ENCODE results near the gene DSC2. TPM values are rescaled to one million over a fixed set of nuclear protein-coding genes. Genes with fewer than 3 reads are reported as not detected.

The DSC2 gene
- total and polyA plus RNA-seq, 2 donors (not counting 3 experiments of a cell fraction or from before 2014, with no cell fraction given) = under 0.01 TPM; not detected in 1

- ChIA-PET POLR2A (no interaction called here), CTCF (no interaction called here)
- no peak overlapping the region for H3K4me2 ChIP-seq (ENCODE audit: insufficient read depth, low read length)
- no peaks in the 10 kb centered on the region for H3K9me3 ChIP-seq (replicated peaks; ENCODE audit: control insufficient read depth, insufficient read depth, low read length)
- peaks cover 0 to 4% of the 10 kb centered on the region in 2 experiments for H3K27me3 ChIP-seq (ENCODE audit: control insufficient read depth in 2 of 2, insufficient read depth in 2 of 2, low read length in 2 of 2)
- no peak overlapping the region for H3K9ac ChIP-seq (replicated peaks; ENCODE audit: extremely low read depth, insufficient read depth, low read length)
- FAIRE-seq (no peak), DNase-seq (ENCODE audit: low read depth, low spot score) (no peak)
- H4K20me1 ChIP-seq (replicated peaks; ENCODE audit: control insufficient read depth, extremely low read depth, insufficient read depth, low read length) = no peaks in the 10 kb centered on the region
- dilution Hi-C loops (cut with MboI; ENCODE audit: extremely low pct_ligation_motif_present, low sequenced_read_pairs) (no loop called here), intact Hi-C loops (cut with micrococcal nuclease) (no loop called here)
- no peak overlapping the region for H2AFZ ChIP-seq (ENCODE audit: low read depth, low read length)
- no peaks in the 10 kb centered on the region for H3K79me2 ChIP-seq (ENCODE audit: control insufficient read depth, insufficient read depth, low read length)
- TF ChIP-seq JUN (IDR thresholded peaks at IDR 0.05; ENCODE audit: borderline replicate concordance, insufficient read depth, insufficient read length, low read depth) (no peak), POLR2A (IDR thresholded peaks at IDR 0.05; ENCODE audit: low read depth, low read length) (no peak)
- no peaks in the 10 kb centered on the region for H3K4me1 ChIP-seq (ENCODE audit: control insufficient read depth, extremely low read depth, insufficient read depth, low read length)
- H3K4me3 ChIP-seq (replicated peaks in 1 of 3; ENCODE audit: insufficient read depth in 1 of 3, low read depth in 1 of 3, low read length in 3 of 3) = no peak overlapping the region
- no TSS peak for BruUV-seq (replicated peaks)
- no peak overlapping the region for H3K27ac ChIP-seq (ENCODE audit: insufficient read depth, low read depth, low read length)
- H3K9me1 ChIP-seq (replicated peaks; ENCODE audit: control insufficient read depth, extremely low read depth, insufficient read depth, low read length) = no peaks in the 10 kb centered on the region
- no peaks in the 10 kb centered on the region for H3K36me3 ChIP-seq (ENCODE audit: control insufficient read depth in 2 of 2, extremely low read depth in 1 of 2, insufficient read depth in 2 of 2, low read length in 2 of 2)
Measured at GRCh38 chr18:31049189-31049588, 53.0 kb downstream of the DSC2 start.

- CTCF ChIA-PET = no interaction called here
- dilution Hi-C loops (cut with MboI; ENCODE audit: extremely low pct_ligation_motif_present, low sequenced_read_pairs) = no loop called here
Measured at GRCh38 chr18:31048216-31048615, 54.0 kb downstream of the DSC2 start.

More at GRCh38 chr18:31048216-31048615, 54.0 kb downstream of the DSC2 start:
- POLR2A ChIA-PET = no interaction called here
- Histone ChIP-seq H4K20me1 (replicated peaks; ENCODE audit: control insufficient read depth, extremely low read depth, insufficient read depth, low read length) (no peaks in the 10 kb centered on the region), H3K4me2 (ENCODE audit: insufficient read depth, low read length) (no peak overlapping the region), H3K9ac (replicated peaks; ENCODE audit: extremely low read depth, insufficient read depth, low read length) (no peak overlapping the region), H3K27ac (ENCODE audit: insufficient read depth, low read depth, low read length) (no peak overlapping the region), H3K27me3 (ENCODE audit: control insufficient read depth in 2 of 2, insufficient read depth in 2 of 2, low read length in 2 of 2) (peaks cover 6 to 13% of the 10 kb centered on the region in 2 experiments), H3K9me1 (replicated peaks; ENCODE audit: control insufficient read depth, extremely low read depth, insufficient read depth, low read length) (no peaks in the 10 kb centered on the region), H3K4me3 (replicated peaks in 1 of 3; ENCODE audit: insufficient read depth in 1 of 3, low read depth in 1 of 3, low read length in 3 of 3) (no peak overlapping the region), H3K4me1 (ENCODE audit: control insufficient read depth, extremely low read depth, insufficient read depth, low read length) (no peaks in the 10 kb centered on the region), H3K36me3 (ENCODE audit: control insufficient read depth in 2 of 2, extremely low read depth in 1 of 2, insufficient read depth in 2 of 2, low read length in 2 of 2) (no peaks in the 10 kb centered on the region), H3K9me3 (replicated peaks; ENCODE audit: control insufficient read depth, insufficient read depth, low read length) (no peaks in the 10 kb centered on the region), H2AFZ (ENCODE audit: low read depth, low read length) (no peak overlapping the region), H3K79me2 (ENCODE audit: control insufficient read depth, insufficient read depth, low read length) (no peaks in the 10 kb centered on the region)
- no TSS peak for BruUV-seq (replicated peaks)
- intact Hi-C loops (cut with micrococcal nuclease) = no loop called here
- TF ChIP-seq FOS (IDR thresholded peaks at IDR 0.05; ENCODE audit: borderline replicate concordance, insufficient read depth, low read length) = no peak
- no peak for TF ChIP-seq MYC (IDR thresholded peaks at IDR 0.05; ENCODE audit: low read depth, low read length)
- TF ChIP-seq GATA2 (IDR thresholded peaks at IDR 0.05; ENCODE audit: insufficient read depth, insufficient read length, low read depth, low read length) = no peak
- TF ChIP-seq EZH2 (IDR thresholded peaks at IDR 0.05; ENCODE audit: borderline replicate concordance, low read depth, low read length, severe bottlenecking) = no peak
- TF ChIP-seq POLR2A (IDR thresholded peaks at IDR 0.05; ENCODE audit: low read depth, low read length) = no peak
- no peak for TF ChIP-seq JUN (IDR thresholded peaks at IDR 0.05; ENCODE audit: borderline replicate concordance, insufficient read depth, insufficient read length, low read depth)
- TF ChIP-seq CTCF (IDR thresholded peaks at IDR 0.05; ENCODE audit: extremely low read depth in 1 of 2, insufficient read depth in 1 of 2, low read depth in 1 of 2, low read length in 2 of 2) = no peak
- no peak for TF ChIP-seq POLR2AphosphoS5 (IDR thresholded peaks at IDR 0.05; ENCODE audit: insufficient read depth, low read depth, low read length)
- no peak for TF ChIP-seq MAX (IDR thresholded peaks at IDR 0.05; ENCODE audit: insufficient read depth, insufficient read length)
- DNase-seq (ENCODE audit: low read depth, low spot score) (no peak), FAIRE-seq (no peak)
